Skin epidermis (tissue), 12 donors: Measurements from ENCODE around the gene NPNT.

ENCODE experiments used
- H3K27ac ChIP-seq, 21 experiments: fragments of 200-600 bp; sonication (generic) in 11 of 21; one replicate each; pipeline ENCODE4 v1.5.0; 2020; ENCODE audit warnings: mild to moderate bottlenecking in 3 of 21, inconsistent platforms in 2 of 21, moderate library complexity in 2 of 21
- H3K4me3 ChIP-seq, 7 experiments: fragments of 200-600 bp; sonication (generic) in 2 of 7; one replicate each; pipeline ENCODE4 v1.5.0; 2020; ENCODE audit warnings: inconsistent platforms in 2 of 7, mild to moderate bottlenecking in 2 of 7, moderate library complexity in 1 of 7

NPNT gene

GRCh38 chr4:105911426-105911825, 16.2 kb downstream of the NPNT start:
- Histone ChIP-seq H3K4me3 (no peak overlapping the region), H3K27ac (no peak overlapping the region)

GRCh38 chr4:105912633-105913032, 17.4 kb downstream of the NPNT start:
- no peak overlapping the region for H3K27ac ChIP-seq

GRCh38 chr4:105917171-105917685, 22.0 kb downstream of the NPNT start:
- Histone ChIP-seq H3K27ac (no peak overlapping the region), H3K4me3 (no peak overlapping the region)

More at GRCh38 chr4:105912633-105913032, 17.4 kb downstream of the NPNT start:
- no peak overlapping the region for H3K4me3 ChIP-seq

- Histone ChIP-seq H3K4me3 (no peak overlapping the region), H3K27ac (no peak overlapping the region)
Observed at GRCh38 chr4:105921301-105921700, 26.0 kb downstream of the NPNT start.

- H3K27ac ChIP-seq, result no peak overlapping the region
- H3K4me3 ChIP-seq, result no peak overlapping the region
Observed at GRCh38 chr4:105923497-105924238, 28.4 kb downstream of the NPNT start.

- no peak overlapping the region for H3K4me3 ChIP-seq
Observed at GRCh38 chr4:105924341-105924740, 29.1 kb downstream of the NPNT start.

GRCh38 chr4:105930698-105931097, 35.4 kb downstream of the NPNT start:
- no peak overlapping the region for H3K27ac ChIP-seq
- H3K4me3 ChIP-seq, result no peak overlapping the region

More at GRCh38 chr4:105924341-105924740, 29.1 kb downstream of the NPNT start:
- H3K27ac ChIP-seq, result no peak overlapping the region

GRCh38 chr4:105933083-105933482, 37.8 kb downstream of the NPNT start:
- Histone ChIP-seq H3K4me3 (no peak overlapping the region), H3K27ac (no peak overlapping the region)

- no peak overlapping the region for H3K27ac ChIP-seq
- no peak overlapping the region for H3K4me3 ChIP-seq
Observed at GRCh38 chr4:105934386-105934785, 39.1 kb downstream of the NPNT start.

GRCh38 chr4:105936901-105937300, 41.6 kb downstream of the NPNT start:
- Histone ChIP-seq H3K27ac (no peak overlapping the region), H3K4me3 (no peak overlapping the region)

- no peak overlapping the region for H3K27ac ChIP-seq
- H3K4me3 ChIP-seq, result no peak overlapping the region
Observed at GRCh38 chr4:105937759-105938158, 42.5 kb downstream of the NPNT start.

GRCh38 chr4:105943234-105943633, 48.0 kb downstream of the NPNT start:
- no peak overlapping the region for H3K27ac ChIP-seq
- H3K4me3 ChIP-seq, result no peak overlapping the region

- Histone ChIP-seq H3K27ac (no peak overlapping the region), H3K4me3 (no peak overlapping the region)
Observed at GRCh38 chr4:105944540-105944939, 49.3 kb downstream of the NPNT start.

GRCh38 chr4:105946771-105947170, 51.5 kb downstream of the NPNT start:
- H3K27ac ChIP-seq, result no peak overlapping the region
- no peak overlapping the region for H3K4me3 ChIP-seq

- Histone ChIP-seq H3K27ac (no peak overlapping the region), H3K4me3 (no peak overlapping the region)
Observed at GRCh38 chr4:105950701-105951100, 55.4 kb downstream of the NPNT start.

- Histone ChIP-seq H3K27ac (no peak overlapping the region), H3K4me3 (no peak overlapping the region)
Observed at GRCh38 chr4:105951198-105951597, 55.9 kb downstream of the NPNT start.

GRCh38 chr4:105952591-105952990, 57.3 kb downstream of the NPNT start:
- no peak overlapping the region for H3K4me3 ChIP-seq
- H3K27ac ChIP-seq, result no peak overlapping the region

- H3K27ac ChIP-seq, result no peak overlapping the region
- no peak overlapping the region for H3K4me3 ChIP-seq
Observed at GRCh38 chr4:105956569-105956968, 61.3 kb downstream of the NPNT start.

- no peak overlapping the region for H3K27ac ChIP-seq
- no peak overlapping the region for H3K4me3 ChIP-seq
Observed at GRCh38 chr4:105957680-105958079, 62.4 kb downstream of the NPNT start.

GRCh38 chr4:105963461-105964400, 68.5 kb downstream of the NPNT start:
- Histone ChIP-seq H3K27ac (no peak overlapping the region), H3K4me3 (no peak overlapping the region)
